Spinal cord (tissue), 10 donors: ENCODE data around the gene SGPP1. TPM values are rescaled to one million over a fixed set of nuclear protein-coding genes. Genes with fewer than 3 reads are reported as not detected.
"Not testable (repeated sequence)": the region's sequence is repeated elsewhere in the genome, so short reads cannot be mapped to it uniquely, and the experiment has no call there.

Experiments
- DNase-seq, 6 donors: peaks; one replicate each; pipeline versions ENCODE4 v3.0.0 to v3.0.0-alpha.2; 2013 to 2015; ENCODE audit warnings: low spot score in 6 of 6, low read depth in 4 of 6
- H3K27ac ChIP-seq: one replicate; pipeline ENCODE4 v1.5.1; 2013; ENCODE audit warnings: low read depth, low read length, control low read depth
- H3K27me3 ChIP-seq: one replicate; pipeline ENCODE4 v1.6.1; 2013; ENCODE audit warnings: low read length; ENCODE audit not compliant: control insufficient read depth, insufficient read depth
- H3K36me3 ChIP-seq: one replicate; pipeline ENCODE4 v1.6.1; 2013; ENCODE audit warnings: low read length; ENCODE audit not compliant: control insufficient read depth, insufficient read depth
- H3K4me1 ChIP-seq: one replicate; pipeline ENCODE4 v1.6.1; 2013; ENCODE audit warnings: low read length; ENCODE audit not compliant: control insufficient read depth, insufficient read depth
- H3K4me3 ChIP-seq: one replicate; pipeline ENCODE4 v1.5.1; 2013; ENCODE audit warnings: low read depth, low read length, control low read depth
- H3K9me3 ChIP-seq: one replicate; pipeline ENCODE4 v1.6.1; 2013; ENCODE audit warnings: low read length; ENCODE audit not compliant: control insufficient read depth, insufficient read depth
- WGBS: methylation state at CpG from one replicate; pipeline ENCODE4 v1.1.5; 2013; ENCODE audit warnings: missing lambda C conversion rate; ENCODE audit not compliant: insufficient coverage; 5-methylcytosine and 5-hydroxymethylcytosine counted together
- polyA plus RNA-seq, 2 donors: library from polyadenylated mRNA; unstranded; fragments of 120-200 nt; gene quantifications; one replicate each; pipeline ENCODE4 v1.2.1, GENCODE V29; 2013; ENCODE audit not compliant: insufficient read length in 2 of 2
- total RNA-seq, 2 donors: library from RNA; depleted of rRNA in 1 of 2; stranded (reverse); fragments of 120-200 nt in 1 of 2; fragments of >200 nt in 1 of 2; gene quantifications; one replicate each; pipeline versions ENCODE4 v1.2.3 to v1.2.4, GENCODE V29; 2013 to 2014
- donor health status: healthy.

Gene SGPP1
- total and polyA plus RNA-seq, 4 donors, result 17.1 to 52.0 (median 22.5) TPM

DNA sequence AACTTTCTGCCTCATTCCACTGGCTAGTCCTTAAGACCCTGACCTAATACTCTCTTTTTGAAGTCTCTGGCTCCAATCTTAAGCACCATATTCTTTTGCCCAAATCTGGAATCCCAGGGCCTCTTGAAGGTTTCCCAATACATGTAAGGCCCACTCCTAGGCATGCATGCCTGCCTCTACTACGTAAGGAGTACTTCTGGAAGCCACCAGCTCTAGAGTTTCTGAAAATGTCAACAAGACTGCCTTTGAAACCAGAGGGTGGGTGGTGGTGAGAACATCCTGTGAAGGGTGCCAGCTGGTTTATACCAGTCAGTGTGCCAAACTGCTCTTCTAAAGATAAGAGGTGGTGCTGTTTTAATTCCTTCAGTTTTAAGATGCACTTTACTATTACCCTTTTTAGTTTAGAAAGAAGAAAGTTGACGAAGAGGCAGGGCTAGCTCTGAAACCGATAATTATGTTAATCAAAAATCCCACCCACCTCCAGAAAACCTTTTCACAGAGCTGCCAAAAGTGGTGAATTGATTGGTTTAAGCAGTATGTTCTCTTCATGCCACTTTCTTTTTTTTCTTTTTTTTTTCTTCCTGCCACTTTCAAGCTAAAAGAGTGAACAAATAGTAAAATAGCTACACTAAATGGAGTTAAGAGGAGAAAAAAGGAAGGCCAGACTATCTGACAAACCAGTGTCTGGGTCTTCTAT, 77.5 kb downstream of the SGPP1 start:
- no peak overlapping the region for H3K4me3 ChIP-seq
- H3K4me1 ChIP-seq, result no peaks in the 10 kb centered on the region
- 100% methylated on average over 1 of the region's 3 CpGs for WGBS
- H3K27ac ChIP-seq, result no peak overlapping the region
- no peak for DNase-seq
- H3K9me3 ChIP-seq, result no peaks in the 10 kb centered on the region
- H3K36me3 ChIP-seq, result no peaks in the 10 kb centered on the region
- no peaks in the 10 kb centered on the region for H3K27me3 ChIP-seq

DNA sequence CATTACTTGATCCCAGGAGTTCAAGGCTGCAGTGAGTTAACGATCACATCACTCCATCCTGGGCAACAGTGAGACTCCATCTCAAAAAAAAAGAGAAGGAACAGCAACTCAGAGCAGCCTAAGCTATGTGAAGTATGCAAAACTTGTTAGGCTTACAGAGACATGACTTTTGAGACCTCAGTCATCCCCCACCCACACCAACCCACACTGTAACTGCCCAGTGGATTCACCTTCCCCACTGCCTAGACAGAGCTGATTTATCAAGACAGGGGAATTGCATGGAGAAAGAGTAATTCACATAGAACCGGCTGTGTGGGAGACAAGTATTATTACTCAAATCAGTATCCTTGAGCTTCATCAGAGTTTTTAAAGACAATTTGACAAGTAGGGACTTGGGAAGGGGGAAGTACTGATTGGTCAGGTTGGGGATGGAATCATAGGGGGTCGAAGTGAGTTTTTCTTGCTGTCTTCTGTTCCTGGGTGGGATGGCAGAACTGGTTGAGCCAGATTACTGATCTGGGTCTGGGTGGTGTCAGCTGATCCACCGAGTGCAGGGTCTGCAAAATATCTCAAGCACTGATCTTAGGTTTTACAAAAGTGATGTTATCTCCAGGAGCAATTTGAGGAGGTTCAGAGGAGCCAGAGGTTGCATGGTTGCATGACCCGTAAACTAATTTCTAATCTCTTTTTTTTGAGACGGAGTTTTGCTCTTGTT, 80.0 kb downstream of the SGPP1 start:
- Histone ChIP-seq H3K27ac (no peak overlapping the region), H3K9me3 (no peaks in the 10 kb centered on the region), H3K4me3 (no peak overlapping the region), H3K36me3 (no peaks in the 10 kb centered on the region), H3K27me3 (no peaks in the 10 kb centered on the region), H3K4me1 (no peaks in the 10 kb centered on the region)
- WGBS, result 95% methylated on average over 4 of the region's 6 CpGs
- DNase-seq, result no peak

DNA sequence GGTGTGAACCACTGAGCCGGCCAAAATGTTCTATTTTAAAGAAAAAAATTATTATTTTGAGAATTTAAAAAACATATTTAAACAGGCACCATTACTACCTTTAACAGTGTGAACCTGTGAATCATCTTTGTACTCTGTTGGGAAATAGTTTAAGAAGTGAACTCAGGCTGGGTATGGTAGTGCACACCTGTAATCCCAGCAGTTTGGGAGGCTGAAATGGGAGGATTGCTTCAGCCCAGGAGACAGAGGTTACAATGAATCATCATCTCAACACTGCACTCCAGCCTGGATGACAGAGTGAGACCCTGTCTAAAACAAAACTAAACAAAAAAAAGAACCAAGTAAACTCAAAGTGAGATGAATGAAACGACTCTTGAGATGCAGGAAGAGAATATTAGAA, 83.1 kb downstream of the SGPP1 start:
- no CpG with 5 or more reads among the region's 2 CpGs for WGBS
- DNase-seq, result no peak
- no peaks in the 10 kb centered on the region for H3K36me3 ChIP-seq

DNA sequence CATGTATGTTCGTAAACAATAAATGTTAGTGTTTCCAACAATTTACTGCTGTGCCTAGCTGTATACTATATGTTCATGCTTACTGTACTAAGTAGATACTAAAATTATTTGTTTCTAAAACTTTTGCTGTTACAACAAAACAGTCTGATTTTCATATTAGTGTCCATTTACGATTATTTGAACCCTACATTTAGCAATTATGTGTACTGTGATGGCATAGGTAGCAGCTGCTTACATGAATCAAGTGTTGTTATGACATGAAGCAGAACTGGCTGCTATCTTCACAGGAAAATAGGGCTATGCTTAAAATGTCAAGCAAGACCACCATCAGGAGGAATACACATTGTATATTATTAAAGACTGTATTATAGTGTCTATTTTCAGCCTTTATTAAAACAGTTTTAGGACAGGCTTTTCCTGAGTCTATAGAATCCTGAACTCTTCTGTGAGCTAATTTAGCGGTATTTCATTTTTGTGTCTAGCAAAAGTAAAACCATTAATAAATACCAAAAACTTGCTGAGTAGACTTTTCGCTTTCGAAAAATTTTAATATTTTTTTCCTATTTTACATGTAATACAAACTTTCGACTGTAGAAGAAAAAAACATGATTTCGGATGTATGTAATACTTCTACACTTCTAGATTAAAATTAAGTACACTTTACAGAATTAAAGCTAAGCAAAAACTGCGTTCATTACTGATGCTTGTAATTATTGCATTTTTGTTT, 85.0 kb downstream of the SGPP1 start:
- H3K4me3 ChIP-seq, result peak overlapping the region; percentile 89
- H3K36me3 ChIP-seq, result no peaks in the 10 kb centered on the region
- no peaks in the 10 kb centered on the region for H3K27me3 ChIP-seq
- peaks cover 7% of the 10 kb centered on the region for H3K4me1 ChIP-seq
- H3K27ac ChIP-seq, result peak overlapping the region; percentile 99
- no peak for DNase-seq
- no CpG with 5 or more reads among the region's 8 CpGs for WGBS
- no peaks in the 10 kb centered on the region for H3K9me3 ChIP-seq

More for the DNA sequence above, 83.1 kb downstream of the SGPP1 start:
- H3K27ac ChIP-seq, result no peak overlapping the region
- peaks cover 7% of the 10 kb centered on the region for H3K4me1 ChIP-seq
- no peaks in the 10 kb centered on the region for H3K9me3 ChIP-seq
- H3K4me3 ChIP-seq, result no peak overlapping the region
- H3K27me3 ChIP-seq, result no peaks in the 10 kb centered on the region

DNA sequence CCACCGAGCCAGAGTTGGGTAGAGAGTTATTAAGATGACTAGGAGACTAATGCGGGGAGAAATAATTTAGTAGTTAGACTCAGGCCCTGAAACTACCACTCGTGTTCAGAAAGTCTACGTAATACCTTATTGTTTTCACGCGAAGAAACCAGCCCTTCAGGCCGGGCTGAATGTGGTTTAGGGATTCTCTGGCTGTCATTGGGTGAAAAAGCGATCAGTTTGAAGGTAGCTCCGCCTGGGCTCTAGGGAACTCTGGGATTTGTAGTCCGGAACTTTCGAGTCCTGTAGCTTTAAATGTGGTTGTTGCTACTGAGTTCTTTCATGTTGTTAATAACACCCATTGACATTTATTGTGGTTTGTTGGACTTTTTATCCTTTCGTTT, 85.6 kb downstream of the SGPP1 start:
- peak; percentile 92 to 99 (median 96) for DNase-seq
- WGBS, result 0% methylated on average over 2 of the region's 12 CpGs

DNA sequence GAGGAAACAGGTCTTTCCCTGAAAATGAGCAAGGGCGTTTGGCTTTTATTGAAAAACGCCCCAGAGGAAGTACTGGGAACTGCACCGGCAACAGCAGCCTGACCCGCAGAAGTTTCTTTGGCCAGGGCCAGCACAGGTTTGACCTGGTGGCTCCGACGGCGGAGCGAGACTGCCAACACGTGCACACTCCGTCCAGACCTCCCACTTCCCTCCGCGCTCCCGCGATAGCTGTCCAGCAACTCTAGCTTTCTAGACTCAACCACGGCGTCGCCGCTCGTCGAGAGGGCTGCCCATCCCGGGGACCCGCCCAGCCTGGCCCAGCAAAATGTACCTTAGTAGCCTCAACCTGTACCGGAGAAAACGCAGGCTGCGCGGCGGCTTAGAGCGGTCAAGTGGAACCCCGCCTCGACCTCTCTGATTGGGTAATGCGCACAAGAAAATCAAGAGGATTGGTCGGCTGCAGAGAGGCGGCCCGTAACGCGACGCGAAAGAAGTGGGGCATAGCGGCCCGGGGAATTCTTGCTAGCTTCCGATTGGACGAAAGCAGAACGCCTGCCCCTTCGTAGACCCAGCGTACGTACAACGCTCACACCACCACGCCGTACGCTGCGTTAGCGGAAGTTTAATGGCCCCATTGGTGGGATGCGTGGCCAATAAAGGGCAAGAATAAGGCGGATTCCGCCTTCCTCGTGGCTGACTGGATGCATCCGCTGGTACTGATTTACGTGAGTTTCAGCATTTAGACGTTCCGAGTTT, 86.2 kb downstream of the SGPP1 start, which contains the start of gene WDR89:
Gene WDR89 (minus strand): TSS at position 399 of the 756 bp plus-strand sequence. CDS start 41,929 bp downstream, outside the sequence.
- peak within 1 kb of the TSS; percentile 99 for H3K27ac ChIP-seq
- WGBS, result under 1% methylated on average over 60 of the region's 60 CpGs

More for the DNA sequence above, 85.6 kb downstream of the SGPP1 start:
- H3K36me3 ChIP-seq, result no peaks in the 10 kb centered on the region
- peaks cover 7% of the 10 kb centered on the region for H3K4me1 ChIP-seq
- peak overlapping the region; percentile 89 for H3K4me3 ChIP-seq
- H3K27me3 ChIP-seq, result no peaks in the 10 kb centered on the region
- H3K27ac ChIP-seq, result peak overlapping the region; percentile 99
- H3K9me3 ChIP-seq, result no peaks in the 10 kb centered on the region

DNA sequence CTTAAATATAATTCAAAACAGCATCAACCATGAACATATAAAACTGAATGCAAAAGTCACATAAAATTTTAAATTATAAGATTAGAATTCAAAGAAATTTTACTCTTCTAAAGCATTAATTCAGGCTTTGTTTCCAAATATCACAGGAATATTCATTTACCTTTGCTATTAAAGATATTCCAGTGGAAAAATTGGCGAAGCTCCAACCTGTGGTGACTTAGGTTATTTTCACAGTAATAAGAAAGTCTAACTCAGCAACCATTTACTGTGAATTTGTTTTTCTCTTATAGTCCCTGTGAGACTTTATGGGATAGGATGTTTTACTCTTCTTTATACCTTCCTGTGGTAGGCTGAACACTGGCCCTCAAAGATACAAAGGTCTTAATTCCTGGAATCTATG, 89.4 kb downstream of the SGPP1 start:
- peak in 1 of 6 donors; percentile 10 for DNase-seq
- Histone ChIP-seq H3K27me3 (no peaks in the 10 kb centered on the region), H3K4me3 (no peak overlapping the region), H3K36me3 (no peaks in the 10 kb centered on the region), H3K9me3 (no peaks in the 10 kb centered on the region), H3K27ac (no peak overlapping the region), H3K4me1 (peaks cover 7% of the 10 kb centered on the region)
- WGBS, result no CpG with 5 or more reads among the region's 1 CpG

More for the DNA sequence above, 86.2 kb downstream of the SGPP1 start, which contains the start of gene WDR89:
- Histone ChIP-seq H3K9me3 (no peaks in the 10 kb centered on the region), H3K4me1 (peaks cover 7% of the 10 kb centered on the region), H3K4me3 (peak within 1 kb of the TSS; percentile 89), H3K36me3 (no peaks in the 10 kb centered on the region), H3K27me3 (no peaks in the 10 kb centered on the region)
- DNase-seq, result peak; percentile 97 to 100 (median 99)

DNA sequence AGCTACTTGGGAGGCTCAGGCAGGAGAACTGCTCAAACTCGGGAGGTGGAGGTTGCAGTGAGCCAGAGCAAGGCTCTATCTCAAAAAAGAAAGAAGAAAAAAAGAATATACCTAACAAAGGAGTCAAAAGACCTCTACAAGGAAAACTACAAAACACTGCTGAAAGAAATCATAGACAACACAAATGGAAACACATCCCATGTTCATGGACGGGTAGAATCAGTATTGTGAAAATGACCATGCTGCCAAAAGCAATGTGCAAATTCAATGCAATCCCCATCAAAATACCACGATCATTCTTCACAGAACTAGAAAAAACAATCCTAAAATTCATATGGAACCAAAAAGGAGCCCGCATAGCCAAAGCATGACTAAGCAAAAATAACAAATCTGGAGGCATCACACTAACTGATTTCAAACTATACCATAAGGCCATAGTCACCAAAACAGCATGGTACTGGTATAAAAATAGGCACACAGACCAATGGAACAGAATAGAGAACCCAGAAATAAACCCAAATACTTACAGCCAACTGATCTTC, 91.7 kb downstream of the SGPP1 start:
- not testable (repeated sequence) for H3K36me3 ChIP-seq, H3K4me3 ChIP-seq, H3K27me3 ChIP-seq, DNase-seq, H3K27ac ChIP-seq, H3K4me1 ChIP-seq, H3K9me3 ChIP-seq
- WGBS, result 100% methylated on average over 2 of the region's 4 CpGs
